ENCODE measurements around the gene TAS1R1.

The TAS1R1 gene

GRCh38 chr1:6507037-6507428 lies 48.1 kb upstream of the TAS1R1 start:
- Histone ChIP-seq H3K4ac (ENCODE audit: low read length) (no peak overlapping the region), H3K36me3 (replicated peaks in 1 of 2; ENCODE audit: control insufficient read depth in 2 of 2, insufficient read depth in 2 of 2, low read length in 2 of 2) (no peaks in the 10 kb centered on the region), H3K23ac (ENCODE audit: low read depth, low read length, poor library complexity) (no peak overlapping the region), H3K79me1 (ENCODE audit: low read depth, low read length) (peaks cover under 1% of the 10 kb centered on the region), H2BK5ac (ENCODE audit: low read length) (no peak overlapping the region), H3K4me1 (ENCODE audit: control insufficient read depth in 2 of 2, insufficient read depth in 1 of 2, low read depth in 1 of 2, low read length in 2 of 2) (peaks cover 0 to 31% of the 10 kb centered on the region in 2 donors), H3K27ac (replicated peaks; ENCODE audit: low read length) (no peak overlapping the region), H2BK12ac (ENCODE audit: low read length) (no peak overlapping the region), H2AK5ac (ENCODE audit: low read depth, low read length) (no peak overlapping the region), H4K8ac (ENCODE audit: low read depth, low read length) (no peak overlapping the region), H3K4me2 (ENCODE audit: insufficient read depth, low read length, poor library complexity, severe bottlenecking) (no peak overlapping the region), H2BK15ac (ENCODE audit: low read length) (no peak overlapping the region), H3K9me3 (replicated peaks in 1 of 2; ENCODE audit: control insufficient read depth in 2 of 2, insufficient read depth in 1 of 2, low read depth in 1 of 2, low read length in 2 of 2) (no peaks in the 10 kb centered on the region), H3K4me3 (ENCODE audit: low read length in 2 of 2) (no peak overlapping the region), H2BK120ac (ENCODE audit: low read depth, low read length) (no peak overlapping the region), H3K14ac (ENCODE audit: low read length) (no peak overlapping the region), H3K9ac (ENCODE audit: low read depth, low read length, poor library complexity) (no peak overlapping the region), H2AFZ (ENCODE audit: low read length) (peak overlapping the region; percentile 84), H3K27me3 (ENCODE audit: control insufficient read depth in 3 of 3, insufficient read depth in 3 of 3, low read depth in 1 of 3, low read length in 3 of 3) (peaks cover 0 to 10% (median 0%) of the 10 kb centered on the region in 3 experiments), H4K91ac (ENCODE audit: low read depth, low read length, poor library complexity) (no peak overlapping the region), H3K18ac (ENCODE audit: low read length) (no peak overlapping the region)
- WGBS, 2 donors (ENCODE audit: extremely low coverage in 2 of 2, insufficient read length in 2 of 2, insufficient replicate concordance in 1 of 2) = no CpG with 5 or more reads among the region's 7 CpGs
- DNase-seq (ENCODE audit: low spot score) = no peak

GRCh38 chr1:6507461-6507911 lies 47.6 kb upstream of the TAS1R1 start:
- Histone ChIP-seq H3K9me3 (replicated peaks in 1 of 2; ENCODE audit: control insufficient read depth in 2 of 2, insufficient read depth in 1 of 2, low read depth in 1 of 2, low read length in 2 of 2) (no peaks in the 10 kb centered on the region), H2AK5ac (ENCODE audit: low read depth, low read length) (no peak overlapping the region), H2AFZ (ENCODE audit: low read length) (no peak overlapping the region), H4K91ac (ENCODE audit: low read depth, low read length, poor library complexity) (no peak overlapping the region), H3K27me3 (ENCODE audit: control insufficient read depth in 3 of 3, insufficient read depth in 3 of 3, low read depth in 1 of 3, low read length in 3 of 3) (peaks cover 0 to 10% (median 0%) of the 10 kb centered on the region in 3 experiments), H3K79me1 (ENCODE audit: low read depth, low read length) (peaks cover 2% of the 10 kb centered on the region), H3K27ac (replicated peaks; ENCODE audit: low read length) (no peak overlapping the region), H2BK15ac (ENCODE audit: low read length) (no peak overlapping the region), H2BK120ac (ENCODE audit: low read depth, low read length) (no peak overlapping the region), H3K4me3 (ENCODE audit: low read length in 2 of 2) (no peak overlapping the region), H3K4me2 (ENCODE audit: insufficient read depth, low read length, poor library complexity, severe bottlenecking) (no peak overlapping the region), H3K4me1 (ENCODE audit: control insufficient read depth in 2 of 2, insufficient read depth in 1 of 2, low read depth in 1 of 2, low read length in 2 of 2) (peaks cover 0 to 32% of the 10 kb centered on the region in 2 donors), H3K4ac (ENCODE audit: low read length) (no peak overlapping the region), H3K36me3 (replicated peaks in 1 of 2; ENCODE audit: control insufficient read depth in 2 of 2, insufficient read depth in 2 of 2, low read length in 2 of 2) (no peaks in the 10 kb centered on the region), H3K14ac (ENCODE audit: low read length) (no peak overlapping the region), H3K23ac (ENCODE audit: low read depth, low read length, poor library complexity) (peak overlapping the region; percentile 6), H2BK12ac (ENCODE audit: low read length) (no peak overlapping the region), H3K18ac (ENCODE audit: low read length) (no peak overlapping the region), H4K8ac (ENCODE audit: low read depth, low read length) (no peak overlapping the region), H2BK5ac (ENCODE audit: low read length) (no peak overlapping the region), H3K9ac (ENCODE audit: low read depth, low read length, poor library complexity) (no peak overlapping the region)
- DNase-seq (ENCODE audit: low spot score) = no peak
- WGBS, 2 donors (ENCODE audit: extremely low coverage in 2 of 2, insufficient read length in 2 of 2, insufficient replicate concordance in 1 of 2) = no CpG with 5 or more reads among the region's 12 CpGs

DNA sequence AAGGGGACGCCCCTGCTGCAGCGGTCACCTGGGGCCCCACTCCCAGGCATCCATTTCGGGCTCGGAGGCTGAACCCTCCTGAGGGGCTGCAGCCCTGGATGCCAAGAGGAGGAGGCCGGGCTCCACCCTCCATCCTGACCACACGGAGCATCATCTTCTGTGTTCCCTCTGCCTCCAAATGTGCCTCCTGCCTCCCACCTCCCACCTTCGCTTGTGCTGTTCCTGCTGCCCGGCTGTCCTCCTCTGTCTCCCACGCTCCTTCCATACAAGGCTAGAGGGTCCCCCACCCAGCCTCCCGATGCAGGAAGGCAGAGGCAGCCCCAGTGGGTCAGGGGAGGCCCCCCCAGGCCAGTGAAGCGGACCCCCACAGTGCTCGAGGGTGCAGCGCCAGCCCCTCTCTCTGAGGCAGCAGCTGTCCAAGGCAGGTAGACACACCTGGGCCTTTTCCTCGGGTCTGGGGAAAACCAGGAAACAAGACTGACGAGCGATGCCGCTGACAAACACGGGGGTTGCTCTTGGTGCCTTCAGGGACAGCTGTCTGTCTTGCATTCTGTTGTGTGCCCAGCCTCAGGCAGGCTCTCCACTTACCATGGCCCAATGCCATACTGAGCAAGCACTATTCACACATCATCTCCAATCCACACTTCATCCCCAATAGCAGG lies 46.8 kb upstream of the TAS1R1 start:
- Histone ChIP-seq H2BK12ac (ENCODE audit: low read length) (no peak overlapping the region), H3K9ac (ENCODE audit: low read depth, low read length, poor library complexity) (no peak overlapping the region), H4K91ac (ENCODE audit: low read depth, low read length, poor library complexity) (peak overlapping the region; percentile 64), H3K23ac (ENCODE audit: low read depth, low read length, poor library complexity) (peak overlapping the region; percentile 6), H4K8ac (ENCODE audit: low read depth, low read length) (no peak overlapping the region), H3K4me2 (ENCODE audit: insufficient read depth, low read length, poor library complexity, severe bottlenecking) (no peak overlapping the region), H3K27ac (replicated peaks; ENCODE audit: low read length) (no peak overlapping the region), H3K14ac (ENCODE audit: low read length) (peak overlapping the region; percentile 56), H3K79me1 (ENCODE audit: low read depth, low read length) (peaks cover 2% of the 10 kb centered on the region), H3K4ac (ENCODE audit: low read length) (no peak overlapping the region), H3K27me3 (ENCODE audit: control insufficient read depth in 3 of 3, insufficient read depth in 3 of 3, low read depth in 1 of 3, low read length in 3 of 3) (peaks cover 0 to 10% (median 0%) of the 10 kb centered on the region in 3 experiments), H3K9me3 (replicated peaks in 1 of 2; ENCODE audit: control insufficient read depth in 2 of 2, insufficient read depth in 1 of 2, low read depth in 1 of 2, low read length in 2 of 2) (no peaks in the 10 kb centered on the region), H2BK15ac (ENCODE audit: low read length) (peak overlapping the region; percentile 54), H2BK5ac (ENCODE audit: low read length) (no peak overlapping the region), H3K4me1 (ENCODE audit: control insufficient read depth in 2 of 2, insufficient read depth in 1 of 2, low read depth in 1 of 2, low read length in 2 of 2) (peaks cover 0 to 34% of the 10 kb centered on the region in 2 donors), H2BK120ac (ENCODE audit: low read depth, low read length) (no peak overlapping the region), H3K36me3 (replicated peaks in 1 of 2; ENCODE audit: control insufficient read depth in 2 of 2, insufficient read depth in 2 of 2, low read length in 2 of 2) (no peaks in the 10 kb centered on the region), H3K18ac (ENCODE audit: low read length) (peak overlapping the region; percentile 57), H2AFZ (ENCODE audit: low read length) (no peak overlapping the region), H3K4me3 (ENCODE audit: low read length in 2 of 2) (no peak overlapping the region), H2AK5ac (ENCODE audit: low read depth, low read length) (peak overlapping the region; percentile 37)
- DNase-seq (ENCODE audit: low spot score) = no peak
- no CpG with 5 or more reads among the region's 18 CpGs for WGBS, 2 donors (ENCODE audit: extremely low coverage in 2 of 2, insufficient read length in 2 of 2, insufficient replicate concordance in 1 of 2)

DNA sequence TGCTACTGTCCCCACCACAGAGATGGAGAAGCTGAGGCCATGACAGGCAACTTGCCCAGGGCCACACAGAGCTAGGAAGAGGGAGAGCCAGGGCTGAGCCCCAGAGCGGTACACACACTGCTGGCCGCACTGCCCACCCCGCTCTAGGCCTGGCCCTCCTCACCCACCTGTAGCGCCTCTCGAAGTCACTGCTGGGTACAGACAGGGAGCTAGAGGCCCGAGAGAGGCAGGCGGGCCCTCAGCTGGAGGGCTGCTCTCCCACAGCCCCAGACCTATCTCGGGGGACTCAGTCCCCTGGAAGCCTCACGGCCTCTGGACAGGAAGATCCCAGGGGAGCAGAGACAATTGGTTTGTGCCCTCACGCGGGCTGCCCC lies 46.3 kb upstream of the TAS1R1 start:
- no peak overlapping the region for H2BK120ac ChIP-seq (ENCODE audit: low read depth, low read length)
- H3K9ac ChIP-seq (ENCODE audit: low read depth, low read length, poor library complexity) = peak overlapping the region; percentile 9
- peak overlapping the region; percentile 39 for H3K14ac ChIP-seq (ENCODE audit: low read length)
- peak overlapping the region; percentile 6 for H3K23ac ChIP-seq (ENCODE audit: low read depth, low read length, poor library complexity)
- H4K8ac ChIP-seq (ENCODE audit: low read depth, low read length) = no peak overlapping the region
- peak overlapping the region; percentile 64 for H4K91ac ChIP-seq (ENCODE audit: low read depth, low read length, poor library complexity)
- no CpG with 5 or more reads among the region's 11 CpGs for WGBS, 2 donors (ENCODE audit: extremely low coverage in 2 of 2, insufficient read length in 2 of 2, insufficient replicate concordance in 1 of 2)
- no peak overlapping the region for H3K27ac ChIP-seq (replicated peaks; ENCODE audit: low read length)
- H3K4me3 ChIP-seq (ENCODE audit: low read length in 2 of 2) = no peak overlapping the region
- no peak overlapping the region for H3K4ac ChIP-seq (ENCODE audit: low read length)
- peak overlapping the region; percentile 54 for H2BK15ac ChIP-seq (ENCODE audit: low read length)
- no peak overlapping the region for H2BK12ac ChIP-seq (ENCODE audit: low read length)
- peaks cover 0 to 35% of the 10 kb centered on the region in 2 donors for H3K4me1 ChIP-seq (ENCODE audit: control insufficient read depth in 2 of 2, insufficient read depth in 1 of 2, low read depth in 1 of 2, low read length in 2 of 2)
- H3K4me2 ChIP-seq (ENCODE audit: insufficient read depth, low read length, poor library complexity, severe bottlenecking) = no peak overlapping the region
- H2AFZ ChIP-seq (ENCODE audit: low read length) = no peak overlapping the region
- H2AK5ac ChIP-seq (ENCODE audit: low read depth, low read length) = no peak overlapping the region
- peaks cover 2% of the 10 kb centered on the region for H3K79me1 ChIP-seq (ENCODE audit: low read depth, low read length)
- H3K18ac ChIP-seq (ENCODE audit: low read length) = peak overlapping the region; percentile 80
- DNase-seq (ENCODE audit: low spot score) = no peak
- H3K27me3 ChIP-seq (ENCODE audit: control insufficient read depth in 3 of 3, insufficient read depth in 3 of 3, low read depth in 1 of 3, low read length in 3 of 3) = peaks cover 0 to 10% (median 0%) of the 10 kb centered on the region in 3 experiments
- no peaks in the 10 kb centered on the region for H3K9me3 ChIP-seq (replicated peaks in 1 of 2; ENCODE audit: control insufficient read depth in 2 of 2, insufficient read depth in 1 of 2, low read depth in 1 of 2, low read length in 2 of 2)
- H2BK5ac ChIP-seq (ENCODE audit: low read length) = no peak overlapping the region
- no peaks in the 10 kb centered on the region for H3K36me3 ChIP-seq (replicated peaks in 1 of 2; ENCODE audit: control insufficient read depth in 2 of 2, insufficient read depth in 2 of 2, low read length in 2 of 2)

All from neuronal stem cell (in vitro differentiated cells).